ENCODE results near the gene IRF3.

DNA sequence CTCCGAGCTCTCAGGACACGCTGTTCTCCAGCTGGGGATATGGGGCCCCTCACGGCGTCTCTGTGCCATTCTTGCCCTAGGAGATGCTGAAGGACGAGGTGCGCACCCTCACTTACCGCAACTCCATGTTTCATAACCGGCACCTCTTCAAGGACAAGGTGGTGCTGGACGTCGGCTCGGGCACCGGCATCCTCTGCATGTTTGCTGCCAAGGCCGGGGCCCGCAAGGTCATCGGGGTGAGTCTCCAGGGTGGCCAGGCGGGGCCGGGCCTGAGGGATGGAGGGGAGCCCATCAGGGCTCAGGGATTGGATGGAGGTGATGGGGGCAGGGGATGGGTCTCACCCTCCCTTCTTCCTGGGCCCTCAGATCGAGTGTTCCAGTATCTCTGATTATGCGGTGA, 16.2 kb upstream of the IRF3 start:
- TF ChIP-seq, protein P1, sequence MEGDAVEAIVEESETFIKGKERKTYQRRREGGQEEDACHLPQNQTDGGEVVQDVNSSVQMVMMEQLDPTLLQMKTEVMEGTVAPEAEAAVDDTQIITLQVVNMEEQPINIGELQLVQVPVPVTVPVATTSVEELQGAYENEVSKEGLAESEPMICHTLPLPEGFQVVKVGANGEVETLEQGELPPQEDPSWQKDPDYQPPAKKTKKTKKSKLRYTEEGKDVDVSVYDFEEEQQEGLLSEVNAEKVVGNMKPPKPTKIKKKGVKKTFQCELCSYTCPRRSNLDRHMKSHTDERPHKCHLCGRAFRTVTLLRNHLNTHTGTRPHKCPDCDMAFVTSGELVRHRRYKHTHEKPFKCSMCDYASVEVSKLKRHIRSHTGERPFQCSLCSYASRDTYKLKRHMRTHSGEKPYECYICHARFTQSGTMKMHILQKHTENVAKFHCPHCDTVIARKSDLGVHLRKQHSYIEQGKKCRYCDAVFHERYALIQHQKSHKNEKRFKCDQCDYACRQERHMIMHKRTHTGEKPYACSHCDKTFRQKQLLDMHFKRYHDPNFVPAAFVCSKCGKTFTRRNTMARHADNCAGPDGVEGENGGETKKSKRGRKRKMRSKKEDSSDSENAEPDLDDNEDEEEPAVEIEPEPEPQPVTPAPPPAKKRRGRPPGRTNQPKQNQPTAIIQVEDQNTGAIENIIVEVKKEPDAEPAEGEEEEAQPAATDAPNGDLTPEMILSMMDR (conservative IDR thresholded peaks at IDR 0.05 in 1 of 2, IDR thresholded peaks at IDR 0.05 in 1 of 2; ENCODE audit: low read depth in 1 of 2, low read length in 2 of 2), result no peak
- TF ChIP-seq EZH2 (IDR thresholded peaks at IDR 0.05; ENCODE audit: low read length, missing control alignments), result no peak
